Measurements from ENCODE around the gene NGDN. TPM values are rescaled to one million over a fixed set of nuclear protein-coding genes. Genes with fewer than 3 reads are reported as not detected.

NGDN gene
- total RNA-seq, 1 donor from 2014 or later = 48.6 TPM

- Mint-ChIP-seq H3K9me3 (ENCODE audit: low read depth) (no peaks in the 10 kb centered on the region), H3K27me3 (peaks cover 36% of the 10 kb centered on the region), H3K4me1 (ENCODE audit: low read depth) (peaks cover 22% of the 10 kb centered on the region), H3K4me3 (ENCODE audit: low read depth) (no peak overlapping the region), H3K27ac (no peak overlapping the region), H3K36me3 (ENCODE audit: insufficient read depth) (no peaks in the 10 kb centered on the region)
- TF ChIP-seq CTCF (IDR thresholded peaks at IDR 0.05; ENCODE audit: unreplicated experiment) = no peak
- DNase-seq (ENCODE audit: low spot score, unreplicated experiment) = no peak
Observed at GRCh38 chr14:23432946-23433345, 36.6 kb upstream of the NGDN start.

GRCh38 chr14:23433457-23433856, 36.0 kb upstream of the NGDN start:
- TF ChIP-seq CTCF (IDR thresholded peaks at IDR 0.05; ENCODE audit: unreplicated experiment) = no peak
- H3K9me3 Mint-ChIP-seq (ENCODE audit: low read depth) = no peaks in the 10 kb centered on the region
- no peak overlapping the region for H3K27ac Mint-ChIP-seq
- peaks cover 26% of the 10 kb centered on the region for H3K4me1 Mint-ChIP-seq (ENCODE audit: low read depth)
- no peak for DNase-seq (ENCODE audit: low spot score, unreplicated experiment)
- peaks cover 36% of the 10 kb centered on the region for H3K27me3 Mint-ChIP-seq
- H3K36me3 Mint-ChIP-seq (ENCODE audit: insufficient read depth) = no peaks in the 10 kb centered on the region
- no peak overlapping the region for H3K4me3 Mint-ChIP-seq (ENCODE audit: low read depth)

- H3K9me3 Mint-ChIP-seq (ENCODE audit: low read depth) = no peaks in the 10 kb centered on the region
- DNase-seq (ENCODE audit: low spot score, unreplicated experiment) = no peak
- H3K4me3 Mint-ChIP-seq (ENCODE audit: low read depth) = no peak overlapping the region
- H3K4me1 Mint-ChIP-seq (ENCODE audit: low read depth) = peaks cover 27% of the 10 kb centered on the region
- H3K27me3 Mint-ChIP-seq = peaks cover 35% of the 10 kb centered on the region
- no peaks in the 10 kb centered on the region for H3K36me3 Mint-ChIP-seq (ENCODE audit: insufficient read depth)
- no peak for TF ChIP-seq CTCF (IDR thresholded peaks at IDR 0.05; ENCODE audit: unreplicated experiment)
- no peak overlapping the region for H3K27ac Mint-ChIP-seq
Observed at GRCh38 chr14:23434488-23435222, 34.8 kb upstream of the NGDN start.

- Mint-ChIP-seq H3K27me3 (peaks cover 38% of the 10 kb centered on the region), H3K4me3 (ENCODE audit: low read depth) (no peak within 1 kb of the TSS), H3K4me1 (ENCODE audit: low read depth) (peaks cover 27% of the 10 kb centered on the region), H3K36me3 (ENCODE audit: insufficient read depth) (no peaks in the 10 kb centered on the region), H3K9me3 (ENCODE audit: low read depth) (no peaks in the 10 kb centered on the region), H3K27ac (peak within 1 kb of the TSS; percentile 53)
- no peak for TF ChIP-seq CTCF (IDR thresholded peaks at IDR 0.05; ENCODE audit: unreplicated experiment)
- DNase-seq (ENCODE audit: low spot score, unreplicated experiment) = no peak
Observed at GRCh38 chr14:23435543-23436326, 33.8 kb upstream of the NGDN start, which contains the start of gene MYH7. MYH7 (minus strand) TSS chr14:23435660; CDS start chr14:23433732, 1,928 bp downstream.

- TF ChIP-seq CTCF (IDR thresholded peaks at IDR 0.05; ENCODE audit: unreplicated experiment) = no peak
- Mint-ChIP-seq H3K27me3 (peaks cover 35% of the 10 kb centered on the region), H3K27ac (peak overlapping the region; percentile 37), H3K4me1 (ENCODE audit: low read depth) (peaks cover 27% of the 10 kb centered on the region), H3K4me3 (ENCODE audit: low read depth) (no peak overlapping the region), H3K9me3 (ENCODE audit: low read depth) (no peaks in the 10 kb centered on the region), H3K36me3 (ENCODE audit: insufficient read depth) (no peaks in the 10 kb centered on the region)
- peak; percentile 49 for DNase-seq (ENCODE audit: low spot score, unreplicated experiment)
Observed at GRCh38 chr14:23436327-23437132, 33.0 kb upstream of the NGDN start.
